SK-N-SH treated with all-trans-retinoic acid at 6 μM for 48 hours (cell line): Measurements from ENCODE around the gene EFCAB13.

Experiments used
- ATAC-seq: fragments of 200-7000 bp; cut with Tn5 transposase; 3 replicates; pipeline ENCODE4 v1.9.1; 2020; ENCODE audit warnings: mild to moderate bottlenecking, moderate library complexity
- ARNTL ChIP-seq: fragments of 450-650 bp; formaldehyde crosslinking; IDR thresholded peaks from 2 replicates; pipeline ENCODE4 v1.5.0; 2020; ENCODE audit warnings: low read depth, mild to moderate bottlenecking, moderate library complexity, borderline replicate concordance
- CREB5 ChIP-seq: fragments of 250-450 bp; sonication (Bioruptor Pico); IDR thresholded peaks from 2 replicates; pipeline ENCODE4 v1.5.1; 2020; ENCODE audit warnings: low read depth, mild to moderate bottlenecking, moderate library complexity
- CSDC2 ChIP-seq: fragments of 250-450 bp; sonication (Bioruptor Pico); IDR thresholded peaks from 2 replicates; pipeline ENCODE4 v1.5.0; 2020; ENCODE audit warnings: mild to moderate bottlenecking, moderate library complexity
- ESRRG ChIP-seq: fragments of 250-450 bp; sonication (Bioruptor Pico); IDR thresholded peaks from 2 replicates; pipeline ENCODE4 v1.6.1; 2021; ENCODE audit warnings: mild to moderate bottlenecking
- GLIS3 ChIP-seq: fragments of 250-450 bp; sonication (Bioruptor Pico); IDR thresholded peaks from 2 replicates; pipeline ENCODE4 v1.5.0; 2020; ENCODE audit warnings: mild to moderate bottlenecking, moderate library complexity
- ISL1 ChIP-seq: fragments of 250-450 bp; sonication (Bioruptor Pico); IDR thresholded peaks from 2 replicates; pipeline ENCODE4 v2.1.2; 2022; ENCODE audit warnings: mild to moderate bottlenecking, moderate library complexity
- OSR1 ChIP-seq: fragments of 250-450 bp; sonication (Bioruptor Pico); IDR thresholded peaks from 2 replicates; pipeline ENCODE4 v1.8.0; 2022; ENCODE audit warnings: moderate library complexity, mild to moderate bottlenecking, inconsistent platforms
- PATZ1 ChIP-seq: fragments of 250-450 bp; sonication (Bioruptor Pico); IDR thresholded peaks from 2 replicates; pipeline ENCODE4 v1.8.0; 2020; ENCODE audit warnings: mild to moderate bottlenecking, moderate library complexity, borderline replicate concordance
- POU6F1 ChIP-seq: fragments of 250-450 bp; sonication (Bioruptor Pico); IDR thresholded peaks from 2 replicates; pipeline ENCODE4 v1.8.0; 2021; ENCODE audit warnings: low read depth, mild to moderate bottlenecking, moderate library complexity, borderline replicate concordance
- PPARA ChIP-seq: fragments of 250-450 bp; sonication (Bioruptor Pico); IDR thresholded peaks from 2 replicates; pipeline ENCODE4 v1.5.0; 2020; ENCODE audit warnings: mild to moderate bottlenecking, borderline replicate concordance
- SNAI2 ChIP-seq: fragments of 250-450 bp; sonication (Bioruptor Pico); IDR thresholded peaks from 2 replicates; pipeline ENCODE4 v1.5.0; 2020; ENCODE audit warnings: mild to moderate bottlenecking, moderate library complexity
- TCF4 ChIP-seq: fragments of 250-450 bp; sonication (Bioruptor Pico); IDR thresholded peaks from 2 replicates; pipeline ENCODE4 v1.8.0; 2021; ENCODE audit warnings: mild to moderate bottlenecking, moderate library complexity, borderline replicate concordance
- TSHZ2 ChIP-seq: fragments of 250-450 bp; sonication (Bioruptor Pico); IDR thresholded peaks from 2 replicates; pipeline ENCODE4 v1.5.0; 2020; ENCODE audit warnings: mild to moderate bottlenecking, moderate library complexity
- ZC3H10 ChIP-seq: fragments of 250-450 bp; sonication (Bioruptor Pico); IDR thresholded peaks from 2 replicates; pipeline ENCODE4 v1.5.1; 2021; ENCODE audit warnings: mild to moderate bottlenecking, moderate library complexity
- ZFP3 ChIP-seq: fragments of 250-450 bp; sonication (Bioruptor Pico); IDR thresholded peaks from 2 replicates; pipeline ENCODE4 v1.5.0; 2020; ENCODE audit warnings: mild to moderate bottlenecking, moderate library complexity
- ZFP30 ChIP-seq: fragments of 450-650 bp; formaldehyde crosslinking; IDR thresholded peaks from 2 replicates; pipeline ENCODE4 v1.5.0; 2022; ENCODE audit warnings: mild to moderate bottlenecking, moderate library complexity
- ZNF565 ChIP-seq: fragments of 450-650 bp; formaldehyde crosslinking; conservative IDR thresholded peaks from 2 replicates; pipeline ENCODE4 v1.5.0; 2020; ENCODE audit warnings: low read depth, mild to moderate bottlenecking, moderate library complexity
- ZNF70 ChIP-seq: fragments of 450-650 bp; formaldehyde crosslinking; IDR thresholded peaks from 2 replicates; pipeline ENCODE4 v1.5.0; 2020; ENCODE audit warnings: mild to moderate bottlenecking, moderate library complexity
- ZNF8 ChIP-seq: fragments of 450-650 bp; formaldehyde crosslinking; IDR thresholded peaks from 2 replicates; pipeline ENCODE4 v1.5.0; 2020; ENCODE audit warnings: mild to moderate bottlenecking, moderate library complexity

Gene EFCAB13

GRCh38 chr17:47358652-47359051, 34.9 kb downstream of the EFCAB13 start (continued):
- TF ChIP-seq PATZ1 (CRISPR knock-in tag): no peak
- TF ChIP-seq SNAI2 (CRISPR knock-in tag): no peak
- TF ChIP-seq GLIS3 (CRISPR knock-in tag): no peak
- no peak for TF ChIP-seq ZFP30 (CRISPR knock-in tag)
- TF ChIP-seq POU6F1 (CRISPR knock-in tag): no peak
- no peak for TF ChIP-seq CREB5 (CRISPR knock-in tag)

GRCh38 chr17:47363171-47363570, 39.4 kb downstream of the EFCAB13 start:
- no peak for ATAC-seq
- TF ChIP-seq TCF4 (CRISPR knock-in tag) (no peak), POU6F1 (CRISPR knock-in tag) (no peak), ZNF8 (no peak), CREB5 (CRISPR knock-in tag) (no peak), ZFP30 (CRISPR knock-in tag) (no peak), PPARA (no peak), ZFP3 (CRISPR knock-in tag) (no peak), CSDC2 (no peak), TSHZ2 (CRISPR knock-in tag) (no peak), ZC3H10 (no peak), GLIS3 (CRISPR knock-in tag) (no peak), ZNF70 (CRISPR knock-in tag) (no peak), ZNF565 (CRISPR knock-in tag) (no peak), ISL1 (CRISPR knock-in tag) (no peak), PATZ1 (CRISPR knock-in tag) (no peak), SNAI2 (CRISPR knock-in tag) (no peak), OSR1 (CRISPR knock-in tag) (no peak), ARNTL (CRISPR knock-in tag) (no peak), ESRRG (CRISPR knock-in tag) (no peak)
